ENCODE measurements around the gene FHIP1B.

Gene FHIP1B

DNA sequence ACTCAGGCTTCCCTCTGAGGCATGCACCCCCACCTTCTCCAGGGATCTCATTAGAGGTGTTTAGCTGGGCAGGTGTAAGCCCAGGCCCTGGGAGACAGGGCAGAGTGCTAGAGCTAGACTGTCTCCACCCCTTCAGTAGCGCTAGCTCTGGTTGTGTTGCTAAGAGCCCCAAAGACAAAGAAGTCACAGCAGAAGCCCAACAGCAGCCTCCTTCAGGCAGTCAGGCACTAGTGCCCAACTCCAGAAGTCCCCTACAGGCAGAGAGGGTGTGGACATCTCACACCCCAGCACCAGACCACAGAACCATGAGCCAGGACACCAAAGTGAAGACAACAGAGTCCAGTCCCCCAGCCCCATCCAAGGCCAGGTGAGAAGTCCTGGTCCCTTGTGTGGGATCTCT, 4.5 kb upstream of the FHIP1B start, which contains the start of gene CNGA4:
CNGA4 (plus strand) TSS at position 188 of the 400 bp plus-strand sequence; CDS start at position 306, 118 bp downstream.
- peak in 1 of 2 experiments; percentile 17 for DNase-seq

DNA sequence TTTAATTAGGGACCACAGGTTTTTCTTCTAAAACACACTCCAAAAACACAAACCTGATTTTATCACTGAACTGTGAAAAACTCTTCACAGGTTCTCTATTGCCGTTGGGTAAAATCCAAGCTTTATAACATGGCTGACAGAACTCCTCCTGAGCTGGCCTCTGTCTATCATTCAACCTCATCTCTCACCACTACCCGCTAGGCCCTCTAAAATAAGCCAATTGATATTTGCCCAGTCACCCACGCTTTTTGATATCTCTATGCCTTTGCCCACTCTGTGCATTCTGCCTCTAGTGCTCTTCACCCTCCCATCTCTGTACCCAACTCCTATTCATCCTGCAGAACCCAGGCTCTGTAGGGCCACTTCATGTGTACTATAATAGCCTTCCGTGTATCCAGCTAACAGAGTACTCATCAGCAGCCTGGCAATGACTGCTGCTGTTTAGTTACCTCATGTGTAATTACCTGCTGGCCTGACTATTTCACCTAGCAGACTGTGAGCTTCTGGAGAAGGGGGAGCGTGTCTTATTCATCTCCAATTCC, 3.4 kb upstream of the FHIP1B start:
- DNase-seq: no peak

DNA sequence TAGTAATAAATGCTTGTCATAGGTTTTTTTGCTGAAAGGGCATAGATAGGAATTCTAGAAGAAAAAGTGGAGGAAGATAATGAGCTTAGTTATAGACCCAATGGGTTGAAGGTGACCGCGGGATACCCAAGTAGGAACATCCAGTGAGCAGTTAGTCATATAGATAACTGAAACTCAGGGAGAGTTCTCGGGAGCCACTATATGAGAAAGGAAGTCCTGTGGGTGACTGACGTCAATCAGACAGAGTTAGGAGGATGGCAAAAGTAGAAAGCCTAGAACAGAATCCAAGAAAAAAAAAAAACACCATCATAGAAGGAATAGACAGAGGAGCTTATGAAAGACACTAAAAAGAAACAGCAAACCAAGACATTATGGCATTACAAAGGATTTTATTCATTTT, 2.8 kb upstream of the FHIP1B start:
- no peak for DNase-seq

DNA sequence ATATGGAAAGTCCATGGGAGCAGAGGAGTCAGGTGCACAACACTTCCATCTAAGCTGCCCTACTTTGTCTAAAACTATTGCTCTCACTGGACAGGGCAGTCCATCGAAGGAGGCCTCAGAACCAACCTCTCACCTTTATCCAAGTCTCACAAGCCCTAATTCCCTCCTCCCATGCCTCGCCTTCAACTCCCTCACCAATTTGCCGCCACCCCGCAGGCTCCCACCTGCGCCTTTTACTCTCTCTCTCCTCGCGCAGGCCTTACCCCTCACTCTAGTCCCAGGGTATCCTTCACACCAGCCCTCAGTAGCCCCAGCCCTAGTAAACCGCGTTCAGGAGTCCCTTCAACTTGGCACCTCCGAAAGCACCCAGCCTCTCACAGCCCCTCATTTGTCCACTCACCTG, 451 bp downstream of the FHIP1B start:
- DNase-seq: peak in 1 of 2 experiments; percentile 50

DNA sequence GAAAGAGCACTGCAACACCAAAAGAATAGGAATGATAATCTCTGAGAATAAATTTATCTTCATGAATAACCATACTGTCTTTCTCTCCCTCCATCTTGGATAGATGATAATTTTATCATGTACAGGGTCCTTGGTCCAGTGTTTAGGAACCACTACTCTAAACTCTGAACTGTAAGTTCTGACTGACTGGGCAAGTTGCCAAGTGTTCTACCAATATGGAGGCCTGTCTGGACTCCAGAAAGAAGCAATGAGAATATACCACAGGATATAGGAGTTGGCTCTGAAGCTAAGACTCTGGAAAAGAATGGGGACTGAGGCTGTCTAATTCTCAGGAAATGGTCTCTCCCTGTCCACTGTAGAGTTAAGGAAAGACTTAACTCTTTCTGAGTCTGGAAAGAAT, 1.5 kb downstream of the FHIP1B start:
- DNase-seq: no peak

DNA sequence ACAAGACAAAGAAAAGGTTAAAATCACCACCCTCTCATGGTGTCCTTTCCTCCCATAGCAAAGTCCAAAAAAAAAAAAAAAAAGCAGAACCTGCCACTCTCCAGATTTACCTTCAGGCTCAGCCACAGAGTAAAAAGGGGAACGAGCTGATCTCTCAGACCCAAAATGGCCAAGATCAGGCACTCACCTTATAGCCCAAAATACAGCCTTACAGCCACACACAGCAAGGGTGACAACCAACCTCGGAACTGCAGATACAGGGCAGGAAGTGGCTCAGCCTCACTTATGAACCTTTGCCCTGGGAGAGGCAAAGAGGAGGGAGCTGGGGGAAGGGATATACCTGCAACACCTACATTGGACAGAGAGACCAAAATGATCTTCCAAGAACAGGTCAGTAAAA, 4.5 kb downstream of the FHIP1B start:
- no peak for DNase-seq

DNA sequence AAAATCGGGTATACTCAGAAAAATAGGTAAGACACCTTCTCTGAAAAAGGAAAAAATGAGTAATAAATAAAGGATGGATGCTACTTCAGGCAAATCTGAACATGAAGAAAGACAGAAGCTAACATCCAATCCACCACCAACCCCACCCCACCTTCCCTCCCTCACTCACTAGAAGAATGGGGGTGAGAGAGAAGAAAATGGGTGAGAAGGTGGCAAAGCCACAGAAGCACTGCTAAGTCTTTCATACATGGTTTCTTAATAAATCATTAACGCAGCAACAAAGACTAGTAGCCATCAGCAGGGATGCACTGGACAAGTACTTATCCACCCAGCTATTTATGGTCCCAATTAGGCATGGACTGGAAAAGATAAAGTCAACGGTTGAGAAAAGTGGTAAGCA, 5.9 kb downstream of the FHIP1B start:
- no peak for DNase-seq

DNA sequence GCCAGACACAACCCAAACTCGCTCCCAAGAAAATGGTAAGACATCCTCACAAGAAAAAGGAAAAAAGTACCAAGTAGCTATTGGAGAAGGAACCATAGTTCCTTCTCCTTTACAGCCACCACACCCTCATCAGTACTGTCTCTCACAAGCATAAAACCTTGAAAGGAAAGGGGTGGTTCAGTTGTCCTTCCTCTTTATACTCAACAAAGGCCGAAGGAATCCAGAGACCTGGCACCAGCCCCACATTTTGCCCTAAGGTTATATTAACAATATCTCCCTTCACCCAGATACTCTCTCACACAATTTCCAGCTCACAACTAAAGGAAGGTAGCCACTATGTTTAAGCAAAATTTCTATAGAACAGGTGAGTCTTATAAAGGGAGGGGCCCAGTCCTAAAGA, 8.5 kb downstream of the FHIP1B start:
- no peak for DNase-seq

DNA sequence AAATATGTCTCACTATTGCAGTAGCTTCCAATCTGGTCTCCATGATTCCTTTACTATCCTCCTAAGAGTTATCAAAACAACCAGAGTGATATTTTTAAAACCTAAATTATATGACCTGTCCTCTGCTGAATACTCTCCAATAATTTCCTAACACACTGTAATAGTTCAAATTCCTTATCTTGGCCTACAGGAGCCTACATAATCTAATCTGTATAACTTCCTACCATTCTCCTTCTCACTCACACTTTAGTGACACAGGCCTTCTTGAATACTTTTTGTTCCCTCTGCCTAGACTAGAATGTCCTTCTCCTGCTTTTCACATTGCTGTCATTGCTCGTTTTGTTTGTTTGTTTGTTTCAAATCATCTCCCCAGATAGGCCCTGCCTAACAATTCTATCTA, 9.4 kb downstream of the FHIP1B start:
- no peak for DNase-seq

DNA sequence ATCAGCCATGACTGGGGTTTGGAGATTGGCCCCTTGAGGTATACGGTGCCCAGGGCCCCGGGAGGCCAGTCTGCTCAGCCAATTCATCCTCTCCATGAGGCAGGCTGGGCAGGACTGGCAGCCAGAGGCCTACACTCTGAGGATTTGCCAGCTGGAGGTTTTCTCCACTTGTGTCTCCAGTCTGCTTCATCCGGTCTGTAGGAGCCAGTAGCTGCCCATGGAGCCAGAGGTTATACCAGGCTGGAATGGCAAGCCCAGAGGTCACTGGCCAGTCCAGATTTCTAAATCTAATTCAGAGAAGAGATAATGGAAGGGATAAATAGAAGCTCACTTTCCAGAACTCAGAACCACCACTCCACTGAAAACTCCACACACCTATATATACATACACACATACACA, 10.0 kb downstream of the FHIP1B start:
- DNase-seq: no peak

DNA sequence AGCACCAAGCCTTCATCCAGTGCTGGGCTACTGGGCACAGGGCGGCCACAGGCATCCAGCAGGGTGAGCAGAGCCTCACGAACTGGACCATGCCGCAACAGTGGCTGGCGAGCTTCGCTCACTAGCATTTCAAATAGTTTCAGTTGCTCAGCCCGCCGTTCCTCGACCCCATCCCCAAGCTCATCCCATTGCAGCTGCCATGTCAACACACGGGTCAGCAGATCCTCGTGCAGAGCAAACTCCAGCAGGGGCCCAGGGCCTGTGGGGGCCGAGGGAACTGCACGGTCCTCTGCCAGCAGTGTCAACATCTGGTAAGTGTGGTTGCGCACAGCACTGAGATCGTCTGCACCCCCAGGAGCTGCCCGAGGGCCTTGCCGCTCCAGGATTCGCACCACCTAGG, 10.6 kb downstream of the FHIP1B start:
- no peak for DNase-seq

DNA sequence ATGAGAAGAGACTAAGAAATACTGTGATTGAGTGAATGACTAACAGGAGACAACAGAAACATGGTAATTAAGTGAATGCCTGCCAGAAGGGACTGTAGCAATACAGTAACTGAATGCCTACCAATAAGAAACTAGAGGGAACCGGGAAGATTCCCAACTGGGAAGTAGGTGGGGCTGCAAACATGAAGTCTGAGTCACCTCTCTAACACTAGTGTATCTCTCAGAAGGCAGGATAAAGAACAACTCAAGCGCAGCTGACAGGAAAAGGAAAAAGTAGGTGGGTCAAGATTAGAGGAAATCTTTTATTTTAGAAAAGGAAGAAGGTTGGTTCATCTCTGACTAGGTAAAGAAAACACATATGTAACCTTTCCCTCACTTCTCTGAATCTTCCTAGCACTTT, 15.1 kb downstream of the FHIP1B start:
- DNase-seq: no peak

DNA sequence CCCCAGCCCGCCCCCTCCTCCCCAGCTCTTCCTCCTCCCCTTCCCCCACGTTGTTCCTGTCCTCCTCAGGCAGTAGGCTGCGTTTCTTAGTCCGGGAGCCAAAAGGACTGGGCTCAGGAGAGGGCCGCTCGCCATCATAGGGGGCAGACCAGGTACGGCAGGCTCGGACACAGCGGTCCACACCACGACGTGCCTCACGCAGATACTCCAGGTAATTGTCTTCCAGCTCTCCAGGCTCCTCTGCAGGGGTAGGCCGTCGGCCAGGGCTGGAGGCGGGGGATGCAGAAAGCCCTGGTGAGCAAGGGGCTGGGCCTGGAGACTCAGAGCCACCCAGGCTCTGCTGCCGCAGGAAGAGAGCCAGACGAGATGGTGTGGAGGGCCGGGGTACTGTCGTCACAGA, 16.7 kb downstream of the FHIP1B start:
- DNase-seq: no peak

DNA sequence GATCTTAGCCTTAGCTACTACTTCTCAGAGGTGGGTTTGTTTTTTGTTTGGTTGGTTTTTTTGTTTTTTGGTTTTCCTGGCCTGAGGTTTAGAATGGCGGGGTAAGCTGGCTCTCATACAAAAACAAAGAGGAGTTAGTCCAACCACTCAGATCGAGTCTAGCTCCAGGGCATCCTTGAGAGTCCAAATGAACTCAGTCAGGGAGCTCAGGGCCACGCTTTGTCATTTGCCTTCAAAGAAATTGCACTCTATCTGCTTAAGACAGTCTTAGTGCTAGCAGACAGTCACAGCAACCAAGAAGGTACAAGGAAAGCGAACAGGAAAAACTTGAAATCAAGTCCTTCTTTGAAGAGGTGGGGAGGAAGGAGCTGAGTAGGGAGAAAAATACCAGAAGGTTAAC, 17.9 kb downstream of the FHIP1B start:
- DNase-seq: no peak

DNA sequence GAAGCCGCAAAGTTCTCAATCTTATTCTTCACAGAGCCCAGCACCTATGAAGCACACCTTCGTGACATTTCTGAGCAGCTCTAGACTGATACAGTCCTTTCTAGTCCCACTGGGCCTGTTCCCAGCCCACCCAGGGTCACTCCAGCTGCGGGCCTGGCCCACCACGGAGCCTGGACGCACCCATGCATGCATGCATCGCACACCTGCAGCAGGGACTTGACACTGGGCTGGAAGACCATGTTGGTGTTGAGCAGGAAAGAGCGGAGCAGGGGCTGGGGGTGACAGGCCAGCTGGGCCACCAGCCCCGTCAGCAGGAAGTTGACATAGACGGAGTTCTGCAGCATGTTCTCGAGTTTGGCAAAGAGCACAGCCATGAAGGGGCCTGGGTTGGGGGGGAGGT, 19.9 kb downstream of the FHIP1B start:
- DNase-seq: no peak

DNA sequence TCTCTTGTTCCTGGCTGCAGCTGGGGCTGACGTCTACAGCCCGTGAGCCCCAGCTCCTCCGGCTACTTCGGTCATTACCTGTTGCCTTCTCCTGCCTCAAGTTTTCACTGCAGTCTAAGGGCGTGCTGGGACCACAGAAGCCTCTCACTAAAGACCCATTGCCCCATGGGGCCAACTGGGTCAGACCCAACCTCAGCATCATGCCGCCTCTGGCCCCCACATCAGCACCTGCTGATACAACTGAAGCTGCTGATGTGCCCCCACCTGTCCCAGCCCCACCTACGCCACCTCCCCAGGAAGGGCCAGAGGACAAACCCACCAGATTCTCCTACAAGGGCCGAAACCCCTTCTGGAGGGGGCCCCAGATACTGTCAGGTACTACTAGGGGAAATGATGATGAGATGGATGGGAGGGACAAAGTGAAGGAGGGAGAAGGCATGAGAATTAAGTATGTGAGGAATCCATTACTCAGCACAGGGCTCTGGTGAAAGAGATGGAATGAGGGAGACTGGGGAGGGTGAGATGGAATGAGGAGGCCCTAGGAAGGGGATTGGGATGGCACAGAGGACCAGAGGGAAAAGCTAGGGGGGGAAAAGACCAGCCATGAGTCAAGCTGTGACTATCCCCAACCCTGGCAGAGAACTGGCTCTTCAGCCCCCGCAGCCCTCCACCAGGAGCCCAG, 24.0 kb downstream of the FHIP1B start:
- no peak for DNase-seq

DNA sequence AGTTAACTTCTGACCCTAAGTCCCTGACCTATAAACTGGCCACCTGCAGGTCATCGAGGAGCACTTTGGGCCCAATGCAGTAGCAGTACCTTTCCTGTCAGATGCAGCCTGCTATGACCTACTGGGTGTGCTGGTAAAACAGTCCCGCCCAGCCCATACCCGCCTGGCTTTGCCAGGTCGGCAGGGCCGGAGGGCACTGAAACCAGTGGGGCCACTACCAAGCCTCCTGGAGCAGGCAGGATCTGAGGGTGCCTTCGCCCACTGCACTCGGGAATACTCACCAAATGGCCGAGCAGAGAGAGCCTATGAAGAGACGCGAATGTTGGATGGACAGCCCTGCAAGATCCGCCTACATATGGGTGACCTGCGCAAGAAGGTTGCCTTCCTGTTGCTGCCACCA, 24.6 kb downstream of the FHIP1B start:
- DNase-seq: no peak

DNA sequence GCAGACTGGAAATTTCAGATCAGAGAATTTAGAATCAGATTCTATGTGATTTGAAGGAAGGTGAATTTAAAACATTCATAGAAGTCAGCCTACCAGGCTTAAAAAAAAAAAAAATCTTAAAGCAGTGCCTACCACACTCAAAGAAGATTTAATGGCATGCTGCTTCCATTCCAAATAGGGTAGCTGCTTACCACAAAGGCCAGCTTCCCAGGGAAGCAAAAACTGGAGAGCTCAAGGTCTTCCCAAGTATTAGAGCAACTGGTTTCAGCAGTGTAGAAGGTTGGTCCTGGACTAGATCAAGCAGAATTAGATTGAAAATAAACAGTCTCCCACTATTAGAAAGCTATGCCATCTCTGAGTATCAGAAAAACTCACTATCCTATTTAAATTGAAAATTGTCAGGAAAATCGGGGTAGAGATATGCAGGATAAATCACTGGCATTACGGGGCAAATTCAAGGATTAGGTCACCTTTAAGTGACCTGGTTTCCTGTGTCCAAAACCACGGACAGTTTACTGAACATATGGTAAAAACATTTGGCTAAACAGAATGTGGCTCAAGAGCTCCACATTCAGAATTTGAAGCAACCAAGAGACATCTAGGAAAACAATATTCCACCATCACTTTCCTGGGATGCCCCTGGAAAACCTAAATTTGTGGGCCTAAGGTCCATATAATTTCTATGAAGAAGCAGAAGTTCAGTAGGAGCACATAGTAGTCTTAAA, 27.8 kb downstream of the FHIP1B start:
- no peak for DNase-seq

DNA sequence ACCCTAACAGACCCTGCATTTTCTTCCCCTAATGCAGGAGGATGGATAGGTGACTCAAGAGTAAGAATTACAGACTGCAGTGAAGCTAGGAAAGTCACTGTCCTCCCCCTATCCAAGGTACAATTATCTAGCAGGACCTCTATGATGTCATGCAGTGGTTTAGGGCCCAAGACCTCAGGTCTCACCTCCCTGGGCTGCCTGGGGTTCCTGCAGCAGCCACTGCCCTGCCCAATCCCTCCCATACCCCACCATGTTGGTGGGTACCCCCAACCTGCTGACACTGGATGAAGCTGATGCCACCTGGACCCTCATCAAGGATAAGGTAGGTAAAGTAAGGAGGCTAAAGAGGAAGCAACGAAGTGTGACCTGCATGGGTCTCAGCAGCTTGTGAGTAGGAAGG, 29.1 kb downstream of the FHIP1B start, which contains the start of gene C11orf42:
C11orf42 (plus strand) TSS at position 192 of the 400 bp plus-strand sequence; CDS start at position 251, 59 bp downstream.
- DNase-seq: no peak

DNA sequence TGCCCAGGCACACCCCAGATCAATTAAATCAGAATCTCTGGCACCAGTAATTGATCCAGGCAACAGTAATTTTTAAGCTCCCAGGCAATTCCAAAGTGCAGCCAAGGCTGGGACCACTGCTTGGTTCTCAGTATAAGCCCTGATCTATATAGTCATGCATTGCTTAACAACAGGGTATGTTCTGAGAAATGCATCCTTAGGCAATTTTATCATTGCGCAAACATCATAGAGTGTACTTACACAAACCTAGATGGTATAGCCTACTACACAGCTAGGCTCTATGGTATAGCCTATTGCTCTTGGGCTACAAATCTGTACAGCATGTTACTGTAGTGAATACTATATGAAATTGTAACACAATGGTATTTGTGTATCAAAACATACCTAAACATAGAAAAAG, 29.7 kb downstream of the FHIP1B start:
- DNase-seq: no peak

DNA sequence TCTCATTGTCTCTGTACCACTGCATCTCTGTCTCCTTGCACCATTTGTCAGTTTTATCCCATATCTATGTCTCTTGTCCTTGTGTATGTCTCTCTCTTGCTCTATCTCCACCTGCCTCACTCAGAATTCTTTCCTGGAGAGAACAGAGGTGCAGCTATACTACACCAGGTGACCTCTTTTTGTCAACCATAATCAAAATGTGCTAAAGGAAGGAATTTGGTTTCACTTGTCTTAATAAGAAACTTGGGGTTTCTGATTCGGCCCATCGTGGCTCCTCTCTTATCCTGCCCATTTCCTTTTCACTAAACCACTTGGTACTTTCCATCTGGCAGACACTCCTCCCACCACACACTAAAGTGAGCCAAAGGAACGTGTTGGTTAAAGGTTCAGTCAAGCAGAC, 31.1 kb downstream of the FHIP1B start:
- no peak for DNase-seq

DNA sequence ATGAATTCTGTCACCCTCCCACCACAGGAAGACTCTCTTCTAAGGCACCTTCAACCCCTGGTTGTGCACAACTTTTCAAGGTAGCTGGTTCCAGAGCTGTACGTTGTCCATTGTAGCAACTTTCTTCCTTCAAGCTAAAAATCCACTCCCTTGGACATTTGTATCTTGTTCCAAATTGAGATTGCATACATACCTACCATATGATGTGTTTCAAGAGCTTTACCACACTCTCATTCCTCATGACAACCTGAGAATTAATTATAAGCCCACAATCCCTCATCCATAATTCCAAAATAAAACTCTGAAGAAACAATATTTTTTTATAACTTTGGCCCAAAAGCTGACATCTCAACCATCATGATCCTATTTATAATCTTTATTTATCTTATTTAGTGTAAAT, 32.4 kb downstream of the FHIP1B start:
- DNase-seq: no peak

DNA sequence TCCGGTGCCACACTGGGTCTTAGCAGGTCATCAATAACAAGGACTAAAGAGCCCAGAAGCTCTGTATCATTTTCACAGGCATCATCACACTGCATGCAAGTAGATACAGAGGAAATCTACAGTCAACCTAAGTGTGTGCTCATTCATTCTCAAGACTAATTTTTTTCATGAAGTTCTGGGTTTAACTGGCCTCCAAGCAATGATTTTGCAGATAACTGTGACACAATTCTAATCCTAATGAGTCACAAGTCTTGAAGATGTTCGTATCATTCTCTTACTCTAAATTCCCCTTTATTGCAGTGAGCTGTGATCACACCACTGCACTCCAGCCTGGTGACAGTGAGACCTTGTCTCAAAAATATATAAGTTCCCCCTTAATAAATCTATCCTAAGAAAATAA, 33.0 kb downstream of the FHIP1B start:
- no peak for DNase-seq

DNA sequence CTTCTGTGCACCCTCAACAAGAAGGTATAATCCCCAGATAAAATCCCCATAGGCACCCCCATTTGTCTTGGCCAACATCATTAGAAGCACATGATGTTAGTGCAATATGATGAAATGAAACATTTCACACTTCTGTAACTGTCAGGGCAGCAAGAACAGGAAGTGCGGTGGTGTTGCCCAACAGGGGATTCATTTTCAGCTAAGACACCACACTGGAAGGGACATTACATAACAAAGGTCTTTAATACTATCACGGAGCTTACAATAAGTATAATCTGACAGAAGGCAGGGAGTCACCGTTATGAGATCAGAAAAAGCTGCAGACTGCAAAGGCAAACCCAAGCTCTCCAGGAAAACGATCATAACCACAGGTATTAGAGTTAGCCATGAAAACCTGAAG, 33.5 kb downstream of the FHIP1B start:
- no peak for DNase-seq
